GM18526 (cell line): Measurements from ENCODE around the gene ASPG.

Experiments
- POLR2A ChIP-seq: IDR thresholded peaks from 3 replicates; pipeline ENCODE4 v1.6.1; 2011; ENCODE audit not compliant: insufficient read length; ENCODE audit errors: extremely low read depth

The ASPG gene

GRCh38 chr14:104085032-104085888 lies at the start of gene ASPG:
TSS of gene ASPG (plus strand) at chr14:104085700. CDS start at chr14:104085771, 71 bp downstream.
- TF ChIP-seq POLR2A: no peak

GRCh38 chr14:104036212-104036611 lies 49.3 kb upstream of the ASPG start:
- no peak for TF ChIP-seq POLR2A

GRCh38 chr14:104037074-104037473 lies 48.4 kb upstream of the ASPG start:
- no peak for TF ChIP-seq POLR2A

GRCh38 chr14:104037903-104038302 lies 47.6 kb upstream of the ASPG start:
- no peak for TF ChIP-seq POLR2A

- no peak for TF ChIP-seq POLR2A
These were observed 46.3 kb upstream of the ASPG start for GRCh38 chr14:104039214-104039613.

GRCh38 chr14:104040539-104040938 lies 45.0 kb upstream of the ASPG start:
- TF ChIP-seq POLR2A: no peak

- no peak for TF ChIP-seq POLR2A
These were observed 43.9 kb upstream of the ASPG start for GRCh38 chr14:104041430-104042104.

- no peak for TF ChIP-seq POLR2A
These were observed 41.5 kb upstream of the ASPG start for GRCh38 chr14:104044016-104044415.

- TF ChIP-seq POLR2A: no peak
These were observed 37.7 kb upstream of the ASPG start for GRCh38 chr14:104047761-104048160.

GRCh38 chr14:104048758-104049507 lies 36.6 kb upstream of the ASPG start:
- TF ChIP-seq POLR2A: no peak

- no peak for TF ChIP-seq POLR2A
These were observed 35.8 kb upstream of the ASPG start for GRCh38 chr14:104049576-104050240.

GRCh38 chr14:104051092-104051813 lies 34.2 kb upstream of the ASPG start:
- TF ChIP-seq POLR2A: no peak

GRCh38 chr14:104054222-104054905 lies 31.1 kb upstream of the ASPG start:
- no peak for TF ChIP-seq POLR2A

- TF ChIP-seq POLR2A: no peak
These were observed 23.2 kb upstream of the ASPG start for GRCh38 chr14:104062281-104062680.
